Trophoblast cell (in vitro differentiated cells and primary cell): ENCODE data around the gene CERS6.
A peak's percentile ranks its signal among the peaks of the same experiment; 100 is the strongest.

ENCODE experiments used
- DNase-seq, 2 donors: peaks; one replicate each; pipeline ENCODE4 v3.0.0-alpha.2; 2016
- H2AFZ ChIP-seq: 2 replicates; pipeline ENCODE4 v1.6.1; 2013; ENCODE audit warnings: low read length, moderate library complexity, mild to moderate bottlenecking; ENCODE audit not compliant: insufficient read depth, poor library complexity
- H2AK5ac ChIP-seq: 2 replicates; pipeline ENCODE4 v1.6.1; 2013; ENCODE audit warnings: mild to moderate bottlenecking, low read length
- H2BK120ac ChIP-seq: 2 replicates; pipeline ENCODE4 v1.6.1; 2013; ENCODE audit warnings: low read length, mild to moderate bottlenecking, moderate library complexity; ENCODE audit not compliant: insufficient read depth, poor library complexity
- H2BK12ac ChIP-seq: 2 replicates; pipeline ENCODE4 v1.6.1; 2013; ENCODE audit warnings: mild to moderate bottlenecking, low read length, moderate library complexity
- H2BK5ac ChIP-seq: 2 replicates; pipeline ENCODE4 v1.6.1; 2013; ENCODE audit warnings: low read length, low read depth, moderate library complexity, mild to moderate bottlenecking; ENCODE audit not compliant: poor library complexity
- H3K14ac ChIP-seq: 2 replicates; pipeline ENCODE4 v1.6.1; 2013; ENCODE audit warnings: mild to moderate bottlenecking, low read length
- H3K18ac ChIP-seq: 2 replicates; pipeline ENCODE4 v1.6.1; 2013; ENCODE audit warnings: mild to moderate bottlenecking, low read length
- H3K23ac ChIP-seq: 2 replicates; pipeline ENCODE4 v1.6.1; 2013; ENCODE audit warnings: low read length
- H3K27ac ChIP-seq: 2 replicates; pipeline ENCODE4 v1.5.1; 2013; ENCODE audit warnings: low read depth, mild to moderate bottlenecking, inconsistent platforms, low read length, moderate library complexity
- H3K27me3 ChIP-seq: 2 replicates; pipeline ENCODE4 v1.6.1; 2013; ENCODE audit warnings: inconsistent platforms, mild to moderate bottlenecking, low read length, moderate library complexity; ENCODE audit not compliant: insufficient read depth
- H3K36me3 ChIP-seq, 2 experiments: 1 replicate in 1 of 2; 2 replicates in 1 of 2; pipeline ENCODE4 v1.6.1; 2013; ENCODE audit warnings: low read length in 2 of 2, mild to moderate bottlenecking in 2 of 2, moderate library complexity in 1 of 2; ENCODE audit not compliant: insufficient read depth in 2 of 2, control insufficient read depth in 1 of 2
- H3K4ac ChIP-seq: 2 replicates; pipeline ENCODE4 v1.6.1; 2013; ENCODE audit warnings: low read depth, mild to moderate bottlenecking, low read length, moderate library complexity
- H3K4me1 ChIP-seq, 2 experiments: 1 replicate in 1 of 2; 2 replicates in 1 of 2; pipeline ENCODE4 v1.6.1; 2013; ENCODE audit warnings: low read length in 2 of 2, mild to moderate bottlenecking in 2 of 2, moderate library complexity in 1 of 2; ENCODE audit not compliant: insufficient read depth in 2 of 2, control insufficient read depth in 1 of 2
- H3K4me2 ChIP-seq: 2 replicates; pipeline ENCODE4 v1.6.1; 2013; ENCODE audit warnings: inconsistent platforms, mild to moderate bottlenecking, low read length, moderate library complexity
- H3K4me3 ChIP-seq: 2 replicates; pipeline ENCODE4 v1.5.1; 2013; ENCODE audit warnings: mild to moderate bottlenecking, low read depth, low read length, inconsistent platforms
- H3K79me1 ChIP-seq: one replicate; pipeline ENCODE4 v1.6.1; 2013; ENCODE audit warnings: low read length
- H3K79me2 ChIP-seq: 2 replicates; pipeline ENCODE4 v1.6.1; 2013; ENCODE audit warnings: low read length, mild to moderate bottlenecking; ENCODE audit not compliant: control insufficient read depth, insufficient read depth, poor library complexity
- H3K9ac ChIP-seq: 2 replicates; pipeline ENCODE4 v1.6.1; 2013; ENCODE audit warnings: mild to moderate bottlenecking, low read length
- H3K9me3 ChIP-seq: 2 replicates; pipeline ENCODE4 v1.6.1; 2013; ENCODE audit warnings: low read depth, mild to moderate bottlenecking, control low read depth, inconsistent platforms, low read length; ENCODE audit not compliant: insufficient read depth
- H4K12ac ChIP-seq: 2 replicates; pipeline ENCODE4 v1.6.1; 2013; ENCODE audit warnings: low read depth, mild to moderate bottlenecking, low read length, moderate library complexity
- H4K8ac ChIP-seq: 2 replicates; pipeline ENCODE4 v1.6.1; 2013; ENCODE audit warnings: low read depth, mild to moderate bottlenecking, low read length, moderate library complexity
- H4K91ac ChIP-seq: one replicate; pipeline ENCODE4 v1.6.1; 2013; ENCODE audit warnings: low read depth, mild to moderate bottlenecking, low read length, moderate library complexity
- WGBS: extraction: QIAGEN DNeasy Blood & Tissue Kit; methylation state at CpG from one replicate; pipeline ENCODE4 v1.1.7; 2013; ENCODE audit warnings: missing lambda C conversion rate; ENCODE audit not compliant: insufficient read length, insufficient coverage; ENCODE audit errors: extremely low coverage; 5-methylcytosine and 5-hydroxymethylcytosine counted together

CERS6 gene

GRCh38 chr2:168515502-168515901 is 59.4 kb downstream of the CERS6 start:
- Histone ChIP-seq H3K9ac (no peak overlapping the region), H3K79me1 (no peaks in the 10 kb centered on the region), H3K9me3 (no peaks in the 10 kb centered on the region), H4K12ac (no peak overlapping the region), H2AK5ac (no peak overlapping the region), H2AFZ (no peak overlapping the region), H2BK12ac (no peak overlapping the region), H3K27me3 (no peaks in the 10 kb centered on the region), H3K27ac (peak overlapping the region; percentile 74), H3K79me2 (no peaks in the 10 kb centered on the region), H2BK120ac (no peak overlapping the region), H3K18ac (no peak overlapping the region), H3K36me3 (no peaks in the 10 kb centered on the region), H3K4ac (no peak overlapping the region), H4K91ac (no peak overlapping the region), H3K14ac (no peak overlapping the region), H3K4me1 (peaks cover 5 to 12% of the 10 kb centered on the region in 2 experiments), H4K8ac (no peak overlapping the region), H3K4me2 (peak overlapping the region; percentile 34), H3K23ac (no peak overlapping the region), H2BK5ac (no peak overlapping the region), H3K4me3 (no peak overlapping the region)
- peak in 1 of 2 donors; percentile 56 for DNase-seq
- no CpG with 5 or more reads among the region's 2 CpGs for WGBS

DNA sequence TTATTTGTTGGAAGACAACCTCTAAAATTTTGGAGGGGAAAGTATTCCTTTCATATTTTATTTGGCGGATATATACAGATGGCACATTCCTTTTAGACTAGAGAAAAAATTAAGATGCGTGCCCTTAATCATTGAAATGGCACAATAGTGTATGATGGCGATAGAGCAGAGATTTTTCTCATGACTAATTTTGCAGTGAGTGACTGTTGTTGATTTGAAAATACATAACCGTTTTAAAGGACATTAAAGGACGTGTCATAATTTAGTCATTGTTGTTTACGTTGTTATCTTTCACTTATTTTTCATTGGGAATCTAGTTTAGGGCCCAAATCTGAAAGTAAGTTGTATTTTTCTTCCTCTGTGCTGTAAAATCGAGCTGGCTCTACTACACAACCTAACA is 61.7 kb downstream of the CERS6 start:
- Histone ChIP-seq H2BK120ac (no peak overlapping the region), H3K18ac (no peak overlapping the region), H4K12ac (no peak overlapping the region)

DNA sequence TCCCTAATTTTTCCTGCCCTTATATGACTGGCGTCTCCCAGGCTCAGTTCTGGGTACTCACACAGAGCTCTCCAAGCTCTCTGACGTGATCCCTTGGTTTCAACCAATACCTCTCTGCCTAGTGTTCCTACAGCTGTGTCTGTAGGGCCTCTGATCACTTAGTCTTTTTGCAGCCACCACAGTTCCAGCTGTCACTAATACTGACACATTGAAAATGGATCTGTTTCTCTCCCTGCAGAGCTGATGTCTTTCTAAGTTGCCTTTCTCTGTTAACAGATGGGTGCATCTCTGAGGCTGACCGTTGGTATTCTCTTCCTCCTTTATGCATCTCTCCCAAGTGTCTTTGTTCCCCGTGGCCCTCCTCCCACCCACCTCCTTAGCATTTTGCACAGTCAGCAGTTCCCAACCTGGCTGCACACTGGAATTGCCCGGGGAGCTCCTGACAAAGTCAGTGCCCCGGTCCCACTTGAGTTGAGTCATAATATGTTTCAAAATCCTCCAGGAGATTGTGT is 62.5 kb downstream of the CERS6 start:
- no peaks in the 10 kb centered on the region for H3K9me3 ChIP-seq
- H4K8ac ChIP-seq, result no peak overlapping the region
- no peak overlapping the region for H3K9ac ChIP-seq
- no peak overlapping the region for H3K23ac ChIP-seq
- no peak overlapping the region for H3K4me2 ChIP-seq
- peak overlapping the region; percentile 39 for H3K4ac ChIP-seq
- no peak overlapping the region for H2AFZ ChIP-seq
- H3K27ac ChIP-seq, result no peak overlapping the region
- H4K12ac ChIP-seq, result no peak overlapping the region
- H3K79me2 ChIP-seq, result no peaks in the 10 kb centered on the region
- no CpG with 5 or more reads among the region's 6 CpGs for WGBS
- peak overlapping the region; percentile 31 for H2BK120ac ChIP-seq
- no peak overlapping the region for H3K4me3 ChIP-seq
- peak overlapping the region; percentile 29 for H3K18ac ChIP-seq
- no peaks in the 10 kb centered on the region for H3K27me3 ChIP-seq
- no peak overlapping the region for H4K91ac ChIP-seq
- H3K79me1 ChIP-seq, result no peaks in the 10 kb centered on the region
- H2BK5ac ChIP-seq, result no peak overlapping the region
- H3K4me1 ChIP-seq, result peaks cover 7 to 11% of the 10 kb centered on the region in 2 experiments
- H2AK5ac ChIP-seq, result no peak overlapping the region
- no peaks in the 10 kb centered on the region for H3K36me3 ChIP-seq
- no peak for DNase-seq
- peak overlapping the region; percentile 21 for H3K14ac ChIP-seq
- no peak overlapping the region for H2BK12ac ChIP-seq

More for the DNA sequence above, 61.7 kb downstream of the CERS6 start:
- H3K4me2 ChIP-seq, result no peak overlapping the region
- H2AK5ac ChIP-seq, result no peak overlapping the region
- no peaks in the 10 kb centered on the region for H3K79me1 ChIP-seq
- no peaks in the 10 kb centered on the region for H3K27me3 ChIP-seq
- H4K8ac ChIP-seq, result no peak overlapping the region
- H2BK12ac ChIP-seq, result no peak overlapping the region
- no peak overlapping the region for H3K14ac ChIP-seq
- H3K9ac ChIP-seq, result no peak overlapping the region
- H3K79me2 ChIP-seq, result no peaks in the 10 kb centered on the region
- no CpG with 5 or more reads among the region's 7 CpGs for WGBS
- no peaks in the 10 kb centered on the region for H3K9me3 ChIP-seq
- H2BK5ac ChIP-seq, result no peak overlapping the region
- H3K4ac ChIP-seq, result no peak overlapping the region
- no peak overlapping the region for H2AFZ ChIP-seq
- H3K4me1 ChIP-seq, result peaks cover 7 to 14% of the 10 kb centered on the region in 2 experiments
- H3K4me3 ChIP-seq, result no peak overlapping the region
- H3K23ac ChIP-seq, result no peak overlapping the region
- DNase-seq, result no peak
- H3K27ac ChIP-seq, result no peak overlapping the region
- no peaks in the 10 kb centered on the region for H3K36me3 ChIP-seq
- no peak overlapping the region for H4K91ac ChIP-seq

- WGBS, result no CpG with 5 or more reads among the region's 5 CpGs
Measured at GRCh38 chr2:168519534-168520308, 63.6 kb downstream of the CERS6 start.

More at GRCh38 chr2:168519534-168520308, 63.6 kb downstream of the CERS6 start:
- Histone ChIP-seq H2BK120ac (no peak overlapping the region), H3K9ac (no peak overlapping the region), H3K14ac (no peak overlapping the region), H4K91ac (no peak overlapping the region), H3K18ac (no peak overlapping the region), H3K4me1 (peaks cover 7 to 11% of the 10 kb centered on the region in 2 experiments), H2AK5ac (no peak overlapping the region), H3K4ac (no peak overlapping the region), H3K27me3 (no peaks in the 10 kb centered on the region), H2BK5ac (no peak overlapping the region), H3K79me2 (no peaks in the 10 kb centered on the region), H2BK12ac (no peak overlapping the region), H3K9me3 (no peaks in the 10 kb centered on the region), H4K8ac (no peak overlapping the region), H3K36me3 (no peaks in the 10 kb centered on the region), H3K4me2 (no peak overlapping the region), H3K79me1 (no peaks in the 10 kb centered on the region), H3K23ac (no peak overlapping the region), H2AFZ (no peak overlapping the region), H3K27ac (no peak overlapping the region), H4K12ac (no peak overlapping the region), H3K4me3 (no peak overlapping the region)
- DNase-seq, result no peak
